ENCODE results near the gene SH3PXD2A.
"Not testable (repeated sequence)": the region's sequence is repeated elsewhere in the genome, so short reads cannot be mapped to it uniquely, and the experiment has no call there.

The SH3PXD2A gene

DNA sequence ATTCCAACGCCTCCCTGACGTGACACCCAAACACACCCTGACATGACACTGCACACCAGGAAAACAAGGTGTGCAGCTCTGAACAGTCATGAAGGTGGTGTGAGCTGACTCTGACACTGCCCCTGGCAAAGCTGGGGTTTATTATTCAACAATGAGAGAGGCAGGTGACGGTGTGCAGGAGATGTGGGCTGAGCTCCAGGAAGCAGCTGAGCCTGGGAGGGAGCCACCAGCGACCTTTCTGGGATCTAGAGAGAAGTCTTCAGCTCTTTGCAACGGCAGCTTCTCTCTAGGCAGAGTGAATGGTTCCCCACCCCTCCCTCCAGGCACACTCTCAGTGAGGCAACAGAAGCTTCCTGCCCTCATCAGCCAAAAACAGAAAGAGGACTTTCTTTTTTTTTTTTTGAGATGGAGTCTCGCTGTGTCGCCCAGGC, 65.6 kb downstream of the SH3PXD2A start:
- no peak for DNase-seq (ENCODE audit: low spot score in 2 of 2)
- peaks cover 2% of the 10 kb centered on the region; the same call in 1 of the 2 replicates for H3K27me3 ChIP-seq (ENCODE audit: low read depth)

DNA sequence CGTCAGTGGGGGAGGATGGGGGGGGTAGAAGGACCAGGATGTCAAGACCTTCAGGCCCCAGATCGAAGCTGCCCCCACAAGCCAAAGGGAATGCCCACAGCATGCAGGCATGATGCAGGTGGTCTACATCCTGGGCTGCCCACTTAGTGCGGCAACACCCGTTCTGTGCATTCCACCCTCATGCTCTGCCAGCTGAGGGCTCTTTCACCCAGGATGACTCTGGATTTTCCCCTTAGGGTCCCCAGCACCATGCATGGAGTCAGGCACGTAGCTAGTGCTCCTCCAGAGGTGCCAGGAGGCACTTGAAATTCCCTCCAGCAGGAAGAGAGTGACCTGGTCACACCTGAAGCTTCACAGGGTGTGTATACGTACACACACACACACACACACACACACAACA, 66.2 kb downstream of the SH3PXD2A start:
- in situ Hi-C loops (cut with MboI; ENCODE audit: low sequenced_read_pairs): no loop called here
- H3K27me3 ChIP-seq (ENCODE audit: low read depth): peaks cover 5% of the 10 kb centered on the region
- no peak overlapping the region for H3K4me3 ChIP-seq
- no peaks in the 10 kb centered on the region for H3K4me1 ChIP-seq
- H3K36me3 ChIP-seq (replicated peaks): no peaks in the 10 kb centered on the region
- DNase-seq (ENCODE audit: low spot score in 2 of 2): no peak
- no peaks in the 10 kb centered on the region for H3K9me3 ChIP-seq

More for the DNA sequence above, 65.6 kb downstream of the SH3PXD2A start:
- Histone ChIP-seq H3K36me3 (replicated peaks) (no peaks in the 10 kb centered on the region), H3K9me3 (no peaks in the 10 kb centered on the region), H3K4me1 (no peaks in the 10 kb centered on the region), H3K4me3 (no peak overlapping the region)
- in situ Hi-C loops (cut with MboI; ENCODE audit: low sequenced_read_pairs): no loop called here

DNA sequence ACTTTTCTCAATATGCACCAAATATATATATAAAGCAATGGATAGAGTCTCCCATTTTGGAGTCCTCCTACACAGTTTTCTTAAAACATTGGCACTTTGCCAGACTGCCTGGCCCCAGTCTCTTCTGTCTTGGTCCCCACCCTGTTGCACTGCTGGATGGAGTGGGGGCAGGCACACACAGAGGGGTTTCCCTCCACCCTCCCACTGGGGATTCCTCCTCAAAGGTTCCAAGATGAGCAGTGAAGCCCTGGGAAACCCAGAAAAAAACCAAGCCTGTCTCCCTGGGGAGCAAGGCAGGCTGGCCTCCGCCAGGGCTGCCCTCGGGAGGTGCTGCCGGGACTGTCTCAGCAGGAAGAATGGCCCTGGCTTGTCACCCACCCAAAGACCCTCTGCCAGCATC, 68.0 kb downstream of the SH3PXD2A start:
- Histone ChIP-seq H3K4me1 (no peaks in the 10 kb centered on the region), H3K36me3 (replicated peaks) (no peaks in the 10 kb centered on the region)

DNA sequence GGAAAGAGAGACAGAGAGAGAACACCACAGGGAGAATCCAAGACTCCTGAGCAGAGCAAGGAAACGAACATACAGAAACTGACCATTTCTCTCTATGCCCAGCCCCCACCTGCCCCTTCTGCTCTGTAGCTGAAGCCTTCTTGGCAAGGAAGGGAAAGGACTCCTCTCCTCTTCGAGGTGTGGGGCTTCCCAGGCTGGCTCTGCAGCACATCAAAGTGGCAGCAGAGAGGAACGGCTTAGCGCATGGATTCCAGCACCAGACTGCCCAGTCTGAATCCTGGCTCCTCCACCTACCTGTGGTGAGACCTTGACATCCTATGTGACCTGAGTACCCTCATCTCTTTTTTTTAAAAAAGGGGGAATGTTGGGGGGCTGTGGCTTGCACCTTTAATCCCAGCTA, 69.4 kb downstream of the SH3PXD2A start:
- no peak for DNase-seq (ENCODE audit: low spot score in 2 of 2)
- Histone ChIP-seq H3K4me1 (no peaks in the 10 kb centered on the region), H3K27me3 (ENCODE audit: low read depth) (peaks cover 12% of the 10 kb centered on the region), H3K36me3 (replicated peaks) (no peaks in the 10 kb centered on the region), H3K9me3 (no peaks in the 10 kb centered on the region), H3K4me3 (no peak overlapping the region)
- in situ Hi-C loops (cut with MboI; ENCODE audit: low sequenced_read_pairs): no loop called here

More for the DNA sequence above, 68.0 kb downstream of the SH3PXD2A start:
- in situ Hi-C loops (cut with MboI; ENCODE audit: low sequenced_read_pairs): no loop called here
- peaks cover 12% of the 10 kb centered on the region for H3K27me3 ChIP-seq (ENCODE audit: low read depth)
- H3K4me3 ChIP-seq: no peak overlapping the region
- no peak for DNase-seq (ENCODE audit: low spot score in 2 of 2)
- no peaks in the 10 kb centered on the region for H3K9me3 ChIP-seq

DNA sequence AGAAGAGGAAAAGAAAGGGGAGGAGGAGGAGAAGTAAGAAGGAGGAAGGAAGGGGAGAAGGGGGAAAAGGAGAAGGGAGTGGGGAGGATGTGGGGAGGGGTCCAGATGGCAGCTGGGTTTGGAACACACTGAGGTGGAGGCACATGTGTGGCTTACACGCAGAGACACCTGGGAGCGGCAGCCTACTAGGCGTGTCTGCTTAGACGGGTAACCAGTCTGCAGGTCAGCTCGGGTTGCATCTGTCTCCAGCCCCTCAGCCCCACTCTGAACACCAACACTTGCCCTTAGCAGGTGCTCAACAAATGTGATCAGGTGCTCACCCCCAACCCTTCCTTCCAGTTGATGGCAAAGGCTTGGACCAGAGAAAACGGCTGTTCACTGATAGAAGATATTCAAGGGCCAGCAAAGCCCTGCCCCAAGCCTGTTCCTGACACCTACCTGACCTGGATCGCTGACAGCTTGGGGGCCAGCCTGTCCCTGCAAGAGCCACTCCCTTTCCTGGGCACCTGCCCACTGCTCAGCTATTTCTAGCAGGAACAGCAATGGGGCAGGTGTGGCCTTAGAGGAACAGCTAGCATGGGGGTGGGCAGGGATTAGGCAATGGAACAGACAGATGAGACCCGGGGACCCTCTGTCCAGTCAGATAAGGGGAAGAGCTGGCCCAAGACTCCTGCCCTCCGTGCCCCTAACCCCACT, 70.5 kb downstream of the SH3PXD2A start:
- no peaks in the 10 kb centered on the region for H3K9me3 ChIP-seq
- H3K4me3 ChIP-seq: no peak overlapping the region
- in situ Hi-C loops (cut with MboI; ENCODE audit: low sequenced_read_pairs): no loop called here
- H3K36me3 ChIP-seq (replicated peaks): no peaks in the 10 kb centered on the region
- DNase-seq (ENCODE audit: low spot score in 2 of 2): no peak
- H3K4me1 ChIP-seq: no peaks in the 10 kb centered on the region
- H3K27me3 ChIP-seq (ENCODE audit: low read depth): peaks cover 12% of the 10 kb centered on the region

DNA sequence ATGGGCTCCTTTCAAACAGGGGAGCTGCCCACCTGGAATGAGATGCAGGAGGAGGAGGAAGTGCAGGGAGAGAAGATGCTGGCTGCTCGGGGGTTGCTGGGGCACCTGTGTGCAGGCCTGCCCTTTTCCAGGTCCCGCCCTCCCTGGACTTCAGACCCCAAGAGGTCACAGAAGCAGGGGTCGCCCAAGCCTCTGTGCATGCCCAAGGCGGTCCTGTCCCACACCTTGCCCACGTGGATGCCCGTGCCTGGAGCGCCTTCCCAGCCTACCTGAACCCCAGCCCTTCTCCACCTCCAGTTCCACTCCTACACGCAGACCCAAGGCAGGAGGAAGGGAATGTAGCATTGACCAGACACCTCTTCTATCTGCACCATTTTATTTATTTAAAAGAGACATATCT, 71.3 kb downstream of the SH3PXD2A start:
- H3K27me3 ChIP-seq (ENCODE audit: low read depth): peaks cover 12% of the 10 kb centered on the region
- in situ Hi-C loops (cut with MboI; ENCODE audit: low sequenced_read_pairs): no loop called here
- DNase-seq (ENCODE audit: low spot score in 2 of 2): no peak
- H3K4me1 ChIP-seq: no peaks in the 10 kb centered on the region
- H3K36me3 ChIP-seq (replicated peaks): no peaks in the 10 kb centered on the region
- H3K4me3 ChIP-seq: no peak overlapping the region
- no peaks in the 10 kb centered on the region for H3K9me3 ChIP-seq

DNA sequence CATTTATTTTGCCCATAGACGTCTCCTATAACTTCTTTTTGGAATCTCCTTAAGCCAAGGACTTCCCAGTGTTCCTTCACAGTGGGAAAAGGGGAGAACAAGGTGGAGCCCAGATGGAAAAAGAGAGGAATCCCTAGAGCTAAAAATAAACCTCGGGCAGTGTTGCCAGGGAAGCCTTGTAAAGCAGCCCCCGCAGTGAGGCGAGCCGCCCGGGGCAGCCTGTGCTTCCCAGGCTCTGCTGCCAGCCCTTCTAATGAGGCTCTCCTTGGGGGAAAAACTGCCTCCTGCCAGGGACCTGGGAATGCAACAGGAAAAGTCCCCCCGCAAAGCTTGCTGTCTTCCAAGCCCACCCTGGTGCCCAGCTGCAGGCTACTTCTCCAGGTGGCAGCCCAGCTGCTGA, 71.7 kb downstream of the SH3PXD2A start:
- DNase-seq (ENCODE audit: low spot score in 2 of 2): no peak
- H3K27me3 ChIP-seq (ENCODE audit: low read depth): peaks cover 12% of the 10 kb centered on the region
- H3K9me3 ChIP-seq: no peaks in the 10 kb centered on the region
- H3K36me3 ChIP-seq (replicated peaks): no peaks in the 10 kb centered on the region
- no peaks in the 10 kb centered on the region for H3K4me1 ChIP-seq
- in situ Hi-C loops (cut with MboI; ENCODE audit: low sequenced_read_pairs): no loop called here
- no peak overlapping the region for H3K4me3 ChIP-seq

DNA sequence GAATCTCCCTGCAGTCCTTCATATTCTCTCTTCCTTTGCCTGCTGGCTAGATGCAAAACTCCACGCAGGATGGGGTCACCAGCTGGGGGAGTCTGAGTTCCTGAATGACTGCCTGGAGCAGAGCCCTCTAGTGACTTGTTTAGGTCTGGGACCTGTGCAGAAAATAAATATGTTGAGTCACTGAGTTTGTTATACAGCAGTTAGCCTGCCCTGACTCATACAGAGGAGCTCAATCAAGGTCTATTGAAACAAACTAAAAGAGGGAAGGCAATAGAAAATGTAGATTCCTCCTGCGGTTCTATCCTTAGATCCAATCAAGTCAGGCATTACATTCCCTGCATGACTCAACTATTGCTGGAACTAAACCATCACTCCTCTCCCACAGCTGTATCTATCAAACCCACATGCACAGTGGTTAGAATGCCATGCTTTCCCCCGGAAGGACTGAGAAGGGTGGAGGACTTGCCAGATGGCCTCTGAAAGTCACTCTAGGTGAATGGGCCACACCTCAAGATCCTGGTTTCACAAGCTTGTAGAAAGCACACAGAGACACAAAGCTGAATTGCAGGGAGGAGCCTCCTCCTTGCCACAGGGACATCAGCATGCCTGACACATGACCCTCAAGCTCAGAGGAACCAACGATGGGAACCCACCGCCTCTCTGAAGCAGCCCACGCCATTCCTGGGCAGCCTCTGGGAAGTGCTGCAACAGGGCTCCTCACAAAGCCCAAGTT, 73.9 kb downstream of the SH3PXD2A start:
- Histone ChIP-seq H3K36me3 (replicated peaks) (no peaks in the 10 kb centered on the region), H3K27me3 (ENCODE audit: low read depth) (peaks cover 12% of the 10 kb centered on the region), H3K4me1 (no peaks in the 10 kb centered on the region), H3K4me3 (no peak overlapping the region), H3K9me3 (no peaks in the 10 kb centered on the region)
- in situ Hi-C loops (cut with MboI; ENCODE audit: low sequenced_read_pairs): no loop called here
- no peak for DNase-seq (ENCODE audit: low spot score in 2 of 2)

DNA sequence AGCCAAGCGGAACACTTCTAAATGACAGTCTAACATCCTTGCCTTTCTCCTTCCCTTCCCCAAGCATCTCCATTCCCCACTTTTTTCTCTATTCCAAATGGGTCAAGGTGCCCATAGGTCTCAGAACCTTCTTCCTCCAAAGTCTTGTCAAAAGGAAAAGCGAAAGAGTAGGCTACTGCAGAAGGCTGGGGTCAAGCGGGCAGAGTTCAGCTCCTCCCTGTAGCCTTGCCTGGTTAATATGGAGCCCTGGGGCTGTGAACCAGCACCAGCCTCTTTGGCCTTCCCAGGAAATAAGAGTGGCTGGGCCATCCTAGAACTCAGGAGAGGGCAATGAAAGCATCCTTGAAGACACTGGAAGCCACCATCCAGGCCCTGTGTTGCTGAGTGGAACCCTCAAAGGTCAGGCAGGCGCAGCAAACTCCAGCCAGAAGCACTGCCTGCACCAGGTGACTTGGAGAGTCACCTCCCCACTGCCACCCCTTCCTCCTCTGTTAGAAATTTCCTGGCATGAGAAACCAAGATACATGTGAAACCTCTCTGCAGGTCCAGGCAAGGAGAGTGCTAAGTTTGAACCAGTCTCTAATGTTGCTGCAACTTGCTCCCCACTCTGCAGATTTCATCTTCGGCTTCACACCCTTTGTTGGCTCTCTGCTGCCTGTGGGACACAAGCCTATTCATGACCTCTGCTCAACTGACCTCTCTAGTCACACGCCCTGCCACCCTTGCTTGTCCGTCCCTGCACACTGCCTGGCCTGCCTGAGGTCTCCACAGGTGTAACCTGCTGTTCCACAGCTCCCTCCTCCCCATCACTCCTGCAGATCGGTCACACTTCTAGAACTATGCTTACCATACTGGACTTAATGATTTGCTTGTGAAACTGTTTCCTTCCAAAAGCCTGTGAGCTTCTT, 74.9 kb downstream of the SH3PXD2A start:
- H3K9me3 ChIP-seq: no peaks in the 10 kb centered on the region
- H3K4me3 ChIP-seq: no peak overlapping the region
- H3K27me3 ChIP-seq (ENCODE audit: low read depth): peaks cover 10% of the 10 kb centered on the region
- no peak for DNase-seq (ENCODE audit: low spot score in 2 of 2)
- in situ Hi-C loops (cut with MboI; ENCODE audit: low sequenced_read_pairs): no loop called here
- H3K4me1 ChIP-seq: no peaks in the 10 kb centered on the region
- no peaks in the 10 kb centered on the region for H3K36me3 ChIP-seq (replicated peaks)

DNA sequence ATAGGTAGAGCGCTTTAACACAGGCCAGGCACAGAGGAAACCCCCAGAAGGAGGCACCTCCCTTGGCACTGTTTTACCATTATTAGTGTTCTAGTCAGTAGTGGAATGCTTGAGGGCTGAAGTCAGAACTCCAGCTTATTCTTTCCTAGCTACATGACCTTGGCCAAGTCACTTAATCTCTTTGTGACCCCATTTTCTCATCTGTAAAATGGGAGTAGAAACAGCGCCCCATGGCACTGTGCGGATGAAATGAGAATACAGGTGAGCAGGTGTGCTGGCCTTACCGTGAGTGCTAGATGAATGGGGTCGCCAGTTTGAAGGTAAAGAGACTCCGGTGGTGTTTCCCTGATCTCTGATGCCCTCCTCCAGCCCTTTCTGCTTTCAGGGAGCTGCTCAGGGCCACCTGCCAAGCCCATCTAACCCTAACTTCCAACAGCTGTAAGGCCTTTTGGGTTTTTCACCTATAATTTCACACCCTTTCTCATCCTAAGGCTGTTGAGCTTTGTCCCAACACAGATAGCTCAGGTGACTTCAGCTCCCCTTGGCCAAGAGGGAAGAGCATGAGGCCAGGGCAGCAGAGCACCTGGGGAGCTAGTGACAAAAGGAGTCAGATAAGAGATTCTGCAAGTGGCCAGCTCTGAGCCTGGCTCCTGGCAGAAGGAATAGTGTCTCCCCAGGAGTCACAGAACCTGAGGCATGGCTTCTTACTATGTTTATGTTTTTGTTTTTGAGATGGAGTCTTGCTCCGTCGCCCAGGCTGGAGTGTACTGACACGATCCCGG, 76.8 kb downstream of the SH3PXD2A start:
- DNase-seq (ENCODE audit: low spot score in 2 of 2): no peak
- in situ Hi-C loops (cut with MboI; ENCODE audit: low sequenced_read_pairs): no loop called here
- Histone ChIP-seq H3K9me3 (no peaks in the 10 kb centered on the region), H3K36me3 (replicated peaks) (no peaks in the 10 kb centered on the region), H3K4me3 (no peak overlapping the region), H3K27me3 (ENCODE audit: low read depth) (peaks cover 2% of the 10 kb centered on the region; the same call in 1 of the 2 replicates), H3K4me1 (no peaks in the 10 kb centered on the region)

DNA sequence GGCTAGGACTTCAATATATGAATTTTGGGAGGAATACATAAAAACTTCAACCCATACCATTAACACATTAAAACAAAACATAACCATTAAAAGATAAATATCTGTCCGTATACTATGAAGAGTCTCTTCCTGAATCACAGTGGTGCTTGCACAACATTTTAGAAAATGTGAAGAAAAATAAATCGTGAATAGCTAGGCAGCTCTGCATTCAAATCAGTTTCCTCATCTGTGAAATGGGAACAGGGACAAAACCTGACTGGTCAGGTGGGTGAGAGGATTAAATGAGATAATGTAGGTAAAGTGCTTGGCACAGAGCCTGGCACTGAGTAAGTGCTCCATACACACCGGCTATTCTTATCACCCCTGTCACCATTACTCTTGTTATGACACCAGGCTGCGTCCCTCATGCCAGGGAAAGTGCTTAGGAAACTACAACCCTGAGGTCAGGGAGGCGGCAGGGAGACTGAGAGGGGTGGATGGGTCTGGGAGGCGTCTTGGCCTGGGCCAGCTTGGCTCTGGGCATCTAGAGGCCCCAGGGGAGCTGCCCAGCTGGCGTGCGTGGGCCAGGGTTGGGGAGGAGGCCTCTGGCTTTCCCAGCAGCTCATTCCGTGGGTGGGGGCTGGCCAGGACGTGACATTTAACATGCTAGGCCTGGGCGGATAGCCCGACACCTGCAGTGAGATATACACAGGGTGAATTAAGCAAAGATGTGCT, 78.3 kb downstream of the SH3PXD2A start:
- H3K36me3 ChIP-seq (replicated peaks): no peaks in the 10 kb centered on the region
- in situ Hi-C loops (cut with MboI; ENCODE audit: low sequenced_read_pairs): no loop called here
- no peak overlapping the region for H3K4me3 ChIP-seq
- DNase-seq (ENCODE audit: low spot score in 2 of 2): no peak
- H3K4me1 ChIP-seq: peaks cover 7% of the 10 kb centered on the region
- no peaks in the 10 kb centered on the region for H3K9me3 ChIP-seq
- H3K27me3 ChIP-seq (ENCODE audit: low read depth): no peaks in the 10 kb centered on the region

DNA sequence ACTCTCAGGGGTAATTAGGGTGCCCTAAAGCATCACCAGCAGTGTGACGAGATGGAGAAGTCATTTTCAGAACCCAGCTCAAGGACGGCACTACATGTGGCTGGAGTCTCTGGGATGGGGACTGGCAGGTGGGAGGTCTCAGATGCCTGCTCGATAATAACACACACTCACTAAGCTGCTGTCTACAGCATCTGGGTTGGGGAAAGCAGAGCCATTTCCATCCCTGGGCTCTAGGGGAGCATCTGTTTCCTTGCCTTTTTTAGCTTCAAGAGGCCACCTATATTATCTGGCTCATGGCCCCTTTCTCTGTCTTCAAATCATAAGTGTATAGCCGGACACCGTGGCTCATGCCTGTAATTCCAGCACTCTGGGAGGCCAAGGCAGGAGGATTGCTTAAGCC, 79.6 kb downstream of the SH3PXD2A start:
- no peak for DNase-seq (ENCODE audit: low spot score in 2 of 2)
- H3K9me3 ChIP-seq: no peaks in the 10 kb centered on the region
- no peaks in the 10 kb centered on the region for H3K36me3 ChIP-seq (replicated peaks)
- H3K4me3 ChIP-seq: no peak overlapping the region
- H3K27me3 ChIP-seq (ENCODE audit: low read depth): no peaks in the 10 kb centered on the region
- in situ Hi-C loops (cut with MboI; ENCODE audit: low sequenced_read_pairs): no loop called here
- H3K4me1 ChIP-seq: peaks cover 7% of the 10 kb centered on the region

DNA sequence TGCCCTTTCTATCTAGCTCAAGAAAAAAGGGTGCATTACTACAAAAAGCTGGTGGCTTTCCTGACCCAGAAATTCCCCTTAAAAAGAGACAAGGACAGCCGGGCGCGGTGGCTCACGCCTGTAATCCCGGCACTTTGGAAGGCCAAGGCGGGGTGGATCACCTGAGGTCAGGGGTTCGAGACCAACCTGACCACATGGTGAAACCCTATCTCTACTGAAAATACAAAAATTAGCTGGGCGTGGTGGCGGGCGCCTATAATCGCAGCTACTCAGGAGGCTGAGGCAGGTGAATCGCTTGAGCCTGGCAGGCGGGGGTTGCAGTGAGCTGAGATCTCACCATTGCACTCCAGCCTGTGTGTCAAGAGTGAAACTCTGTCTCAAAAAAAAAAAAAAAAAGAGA, 82.5 kb downstream of the SH3PXD2A start:
- in situ Hi-C loops (cut with MboI; ENCODE audit: low sequenced_read_pairs); DNase-seq (ENCODE audit: low spot score in 2 of 2); H3K4me1 ChIP-seq; H3K27me3 ChIP-seq (ENCODE audit: low read depth); H3K36me3 ChIP-seq (replicated peaks); H3K9me3 ChIP-seq: not testable (repeated sequence)
- H3K4me3 ChIP-seq: peak overlapping the region; percentile 25

Measured in HAP-1 (cell line).